H9 (cell line): ENCODE results near the gene KCNJ14. TPM values are rescaled to one million over a fixed set of nuclear protein-coding genes. Genes with fewer than 3 reads are reported as not detected.

Source experiments
- DNase-seq: peaks from one replicate; pipeline ENCODE4 v3.0.0-alpha.2; 2017
- H2AFZ ChIP-seq: one replicate; pipeline ENCODE4 v1.6.1; 2013; ENCODE audit warnings: mild to moderate bottlenecking, low read length, control low read depth, moderate library complexity
- H2AK5ac ChIP-seq: 2 replicates; pipeline ENCODE4 v1.6.1; 2013; ENCODE audit warnings: low read length, control low read depth, mixed read lengths; ENCODE audit not compliant: insufficient read length
- H2BK120ac ChIP-seq: one replicate; pipeline ENCODE4 v1.6.1; 2013; ENCODE audit warnings: low read depth, mild to moderate bottlenecking, low read length, control low read depth, inconsistent platforms; ENCODE audit not compliant: poor library complexity, severe bottlenecking
- H2BK12ac ChIP-seq: 2 replicates; pipeline ENCODE4 v1.6.1; 2013; ENCODE audit warnings: low read length, control low read depth, mixed read lengths, low read depth; ENCODE audit not compliant: insufficient read length
- H2BK15ac ChIP-seq: 2 replicates; pipeline ENCODE4 v1.6.1; 2013; ENCODE audit warnings: low read depth, low read length, control low read depth
- H2BK20ac ChIP-seq: one replicate; pipeline ENCODE4 v1.6.1; 2013; ENCODE audit warnings: low read depth, mild to moderate bottlenecking, low read length, control low read depth, inconsistent platforms; ENCODE audit not compliant: poor library complexity, severe bottlenecking
- H2BK5ac ChIP-seq: 2 replicates; pipeline ENCODE4 v1.6.1; 2013; ENCODE audit warnings: low read length, control low read depth, mixed read lengths; ENCODE audit not compliant: insufficient read length
- H3K14ac ChIP-seq: 2 replicates; pipeline ENCODE4 v1.6.1; 2013; ENCODE audit warnings: low read length, control low read depth; ENCODE audit not compliant: insufficient read depth
- H3K18ac ChIP-seq: 2 replicates; pipeline ENCODE4 v1.6.1; 2013; ENCODE audit warnings: low read depth, mild to moderate bottlenecking, mixed read lengths, low read length, control low read depth; ENCODE audit not compliant: insufficient read length
- H3K23ac ChIP-seq: 2 replicates; pipeline ENCODE4 v1.6.1; 2013; ENCODE audit warnings: low read length, control low read depth, mixed read lengths, low read depth; ENCODE audit not compliant: insufficient read length
- H3K23me2 ChIP-seq: 2 replicates; pipeline ENCODE4 v1.6.1; 2013; ENCODE audit warnings: low read depth, mild to moderate bottlenecking, mixed read lengths, low read length, control low read depth; ENCODE audit not compliant: insufficient read length, poor library complexity, severe bottlenecking
- H3K27ac ChIP-seq: 2 replicates; pipeline ENCODE4 v1.5.1; 2013; ENCODE audit warnings: low read length, control low read depth, mixed read lengths, low read depth; ENCODE audit not compliant: insufficient read length
- H3K27me3 ChIP-seq: 2 replicates; pipeline ENCODE4 v1.6.1; 2013; ENCODE audit warnings: low read length, control low read depth, inconsistent platforms; ENCODE audit not compliant: insufficient read depth
- H3K4ac ChIP-seq: 2 replicates; pipeline ENCODE4 v1.6.1; 2013; ENCODE audit warnings: low read depth, mild to moderate bottlenecking, control low read depth, inconsistent platforms, low read length, moderate library complexity
- H3K4me1 ChIP-seq: 2 replicates; pipeline ENCODE4 v1.6.1; 2013; ENCODE audit warnings: low read length, control low read depth, inconsistent platforms; ENCODE audit not compliant: insufficient read depth
- H3K4me2 ChIP-seq: 2 replicates; pipeline ENCODE4 v1.6.1; 2013; ENCODE audit warnings: low read length, control low read depth, mixed read lengths; ENCODE audit not compliant: insufficient read length, insufficient read depth
- H3K56ac ChIP-seq: 2 replicates; pipeline ENCODE4 v1.6.1; 2013; ENCODE audit warnings: low read depth, mild to moderate bottlenecking, mixed read lengths, low read length, control low read depth; ENCODE audit not compliant: insufficient read length
- H3K79me1 ChIP-seq: 2 replicates; pipeline ENCODE4 v1.6.1; 2013; ENCODE audit warnings: low read depth, mild to moderate bottlenecking, moderate library complexity, low read length, control low read depth, inconsistent platforms; ENCODE audit not compliant: insufficient read depth, poor library complexity, severe bottlenecking
- H3K79me2 ChIP-seq: 2 replicates; pipeline ENCODE4 v1.6.1; 2013; ENCODE audit warnings: low read length, control low read depth, inconsistent platforms; ENCODE audit not compliant: insufficient read depth
- H3K9ac ChIP-seq: 2 replicates; pipeline ENCODE4 v1.6.1; 2013; ENCODE audit warnings: low read length, control low read depth, mixed read lengths; ENCODE audit not compliant: insufficient read length; ENCODE audit errors: extremely low read depth
- H3K9me3 ChIP-seq: one replicate; pipeline ENCODE4 v1.6.1; 2013; ENCODE audit warnings: low read depth, low read length, inconsistent platforms; ENCODE audit not compliant: control insufficient read depth
- H3T11ph ChIP-seq: one replicate; pipeline ENCODE4 v1.6.1; 2013; ENCODE audit warnings: mild to moderate bottlenecking, low read length, control low read depth, inconsistent platforms
- H4K20me1 ChIP-seq: one replicate; pipeline ENCODE4 v1.6.1; 2013; ENCODE audit not compliant: control insufficient read depth, insufficient read length, insufficient read depth
- H4K5ac ChIP-seq: 2 replicates; pipeline ENCODE4 v1.6.1; 2013; ENCODE audit warnings: low read depth, mild to moderate bottlenecking, mixed read lengths, low read length, control low read depth; ENCODE audit not compliant: insufficient read length
- H4K8ac ChIP-seq: replicated peaks from 2 replicates; pipeline ENCODE4 v1.6.1; 2013; ENCODE audit warnings: low read length, control low read depth, mixed read lengths, low read depth; ENCODE audit not compliant: insufficient read length
- H4K91ac ChIP-seq: 2 replicates; pipeline ENCODE4 v1.6.1; 2013; ENCODE audit warnings: low read depth, mild to moderate bottlenecking, moderate library complexity, mixed read lengths, low read length, control low read depth; ENCODE audit not compliant: insufficient read length
- H3K27ac Mint-ChIP-seq, 3 experiments: 2 replicates in 2 of 3; 3 replicates in 1 of 3; pipeline ENCODE4 v1.8.0; 2020 to 2021; ENCODE audit warnings: mixed read lengths in 3 of 3, mild to moderate bottlenecking in 1 of 3, moderate library complexity in 1 of 3
- H3K27me3 Mint-ChIP-seq: 2 replicates; pipeline ENCODE4 v1.8.0; 2021; ENCODE audit warnings: low read depth, mild to moderate bottlenecking, moderate library complexity, mixed read lengths
- H3K36me3 Mint-ChIP-seq, 3 experiments: 2 replicates in 2 of 3; 3 replicates in 1 of 3; pipeline ENCODE4 v1.8.0; 2020 to 2021; ENCODE audit warnings: low read depth in 3 of 3, mixed read lengths in 3 of 3; ENCODE audit not compliant: insufficient read depth in 1 of 3
- H3K4me1 Mint-ChIP-seq, 2 experiments: 2 replicates each; pipeline ENCODE4 v1.8.0; 2020; ENCODE audit warnings: mixed read lengths in 2 of 2
- H3K4me3 Mint-ChIP-seq, 2 experiments: 2 replicates in 1 of 2; 3 replicates in 1 of 2; pipeline ENCODE4 v1.8.0; 2020 to 2021; ENCODE audit warnings: mild to moderate bottlenecking in 2 of 2, mixed read lengths in 2 of 2, moderate library complexity in 1 of 2
- H3K9me3 Mint-ChIP-seq, 2 experiments: 2 replicates in 1 of 2; 3 replicates in 1 of 2; pipeline ENCODE4 v1.8.0; 2020; ENCODE audit warnings: mild to moderate bottlenecking in 2 of 2, mixed read lengths in 2 of 2, moderate library complexity in 1 of 2
- WGBS: extraction: QIAGEN DNeasy Blood & Tissue Kit; methylation state at CpG from one replicate; pipeline ENCODE4 v1.1.7; 2013; ENCODE audit warnings: missing lambda C conversion rate, low lambda C conversion rate, mixed read lengths; ENCODE audit not compliant: insufficient read length; ENCODE audit errors: extremely low coverage; 5-methylcytosine and 5-hydroxymethylcytosine counted together
- total RNA-seq: library from RNA; stranded (reverse); gene quantifications from 2 replicates; pipeline ENCODE4 v1.2.1, GENCODE V29; 2021
- TF ChIP-seq, protein P1 (sequence below): fragments of 200-600 bp; sonication (generic); conservative IDR thresholded peaks from 3 replicates; pipeline ENCODE4 v1.8.0; 2021; ENCODE audit warnings: antibody characterized with exemption, mild to moderate bottlenecking

The KCNJ14 gene
- total RNA-seq, 1 experiment from 2014 or later = 1.2 TPM

DNA sequence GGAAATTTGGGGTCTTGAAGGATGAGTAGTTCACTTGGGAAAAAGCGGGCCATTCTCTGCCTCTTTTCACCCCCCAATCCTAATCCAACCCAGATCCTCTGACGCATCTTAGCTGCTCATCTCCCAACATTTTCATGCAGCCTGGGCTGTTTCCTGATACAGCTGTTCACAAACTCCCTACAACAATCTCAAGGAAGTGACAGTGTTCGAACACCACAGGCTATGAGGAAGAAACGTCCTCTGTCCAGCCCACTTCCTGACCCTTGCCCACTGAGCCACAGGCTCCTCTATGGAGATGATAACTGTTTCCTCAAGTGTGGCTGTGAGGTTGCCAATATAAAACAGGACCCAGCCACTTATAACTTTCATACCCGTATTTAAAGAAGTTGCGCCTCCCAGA is 40.0 kb downstream of the KCNJ14 start:
- no peak overlapping the region for H3K14ac ChIP-seq
- no peak overlapping the region for H2BK20ac ChIP-seq
- H2BK5ac ChIP-seq = no peak overlapping the region
- H2AK5ac ChIP-seq = no peak overlapping the region
- no peaks in the 10 kb centered on the region for H3K79me1 ChIP-seq
- no peak overlapping the region for H3K18ac ChIP-seq
- Mint-ChIP-seq H3K9me3 (no peaks in the 10 kb centered on the region; a peak in 2 of 5 replicates), H3K27ac (no peak overlapping the region), H3K4me1 (peaks cover 21 to 33% of the 10 kb centered on the region in 2 experiments), H3K36me3 (peaks cover 0 to 6% (median 5%) of the 10 kb centered on the region in 3 experiments; a peak in 5 of 7 replicates), H3K27me3 (peaks cover 14% of the 10 kb centered on the region), H3K4me3 (peak overlapping the region in 1 of 2 experiments; percentile 82; a peak in 2 of 5 replicates)
- H2AFZ ChIP-seq = no peak overlapping the region
- H3K9me3 ChIP-seq = no peaks in the 10 kb centered on the region
- no peak overlapping the region for H3K4me2 ChIP-seq
- no peak overlapping the region for H4K5ac ChIP-seq
- H3K27ac ChIP-seq = no peak overlapping the region
- WGBS = no CpG with 5 or more reads among the region's 6 CpGs
- TF ChIP-seq, protein P1, sequence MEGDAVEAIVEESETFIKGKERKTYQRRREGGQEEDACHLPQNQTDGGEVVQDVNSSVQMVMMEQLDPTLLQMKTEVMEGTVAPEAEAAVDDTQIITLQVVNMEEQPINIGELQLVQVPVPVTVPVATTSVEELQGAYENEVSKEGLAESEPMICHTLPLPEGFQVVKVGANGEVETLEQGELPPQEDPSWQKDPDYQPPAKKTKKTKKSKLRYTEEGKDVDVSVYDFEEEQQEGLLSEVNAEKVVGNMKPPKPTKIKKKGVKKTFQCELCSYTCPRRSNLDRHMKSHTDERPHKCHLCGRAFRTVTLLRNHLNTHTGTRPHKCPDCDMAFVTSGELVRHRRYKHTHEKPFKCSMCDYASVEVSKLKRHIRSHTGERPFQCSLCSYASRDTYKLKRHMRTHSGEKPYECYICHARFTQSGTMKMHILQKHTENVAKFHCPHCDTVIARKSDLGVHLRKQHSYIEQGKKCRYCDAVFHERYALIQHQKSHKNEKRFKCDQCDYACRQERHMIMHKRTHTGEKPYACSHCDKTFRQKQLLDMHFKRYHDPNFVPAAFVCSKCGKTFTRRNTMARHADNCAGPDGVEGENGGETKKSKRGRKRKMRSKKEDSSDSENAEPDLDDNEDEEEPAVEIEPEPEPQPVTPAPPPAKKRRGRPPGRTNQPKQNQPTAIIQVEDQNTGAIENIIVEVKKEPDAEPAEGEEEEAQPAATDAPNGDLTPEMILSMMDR = no peak
- H3K23ac ChIP-seq = no peak overlapping the region
- H3K27me3 ChIP-seq = no peaks in the 10 kb centered on the region
- H2BK120ac ChIP-seq = no peak overlapping the region
- no peak overlapping the region for H4K8ac ChIP-seq
- no peaks in the 10 kb centered on the region for H3K4me1 ChIP-seq
- no peak for DNase-seq
- no peaks in the 10 kb centered on the region for H3K79me2 ChIP-seq
- no peak overlapping the region for H4K91ac ChIP-seq
- H3K4ac ChIP-seq = no peak overlapping the region
- H3T11ph ChIP-seq = no peak overlapping the region
- no peak overlapping the region for H3K9ac ChIP-seq
- H2BK12ac ChIP-seq = no peak overlapping the region
- peaks cover 8% of the 10 kb centered on the region for H3K23me2 ChIP-seq
- no peak overlapping the region for H2BK15ac ChIP-seq
- H3K56ac ChIP-seq = no peak overlapping the region
- H4K20me1 ChIP-seq = no peaks in the 10 kb centered on the region
